LHCN-M2 (cell line): ENCODE results near the gene MALT1. TPM values are rescaled to one million over a fixed set of nuclear protein-coding genes. Genes with fewer than 3 reads are reported as not detected.
"Not testable (repeated sequence)": the region's sequence is repeated elsewhere in the genome, so short reads cannot be mapped to it uniquely, and the experiment has no call there.

Experiments used
- DNase-seq: peaks from one replicate; pipeline ENCODE4 v3.0.0-alpha.2; 2012; ENCODE audit warnings: low read depth
- polyA plus RNA-seq: library from polyadenylated mRNA; unstranded; fragments of >200 nt; gene quantifications from one replicate; pipeline ENCODE4 v1.2.1, GENCODE V29; 2012; ENCODE audit warnings: missing spikeins
- total RNA-seq: library from RNA; depleted of rRNA; stranded (reverse); fragments of >200 nt; gene quantifications from 2 replicates; pipeline ENCODE4 v1.2.3, GENCODE V29; 2014; rRNA removed

MALT1 gene
- total RNA-seq: 19.5 and 20.5 TPM in 2 replicates
- polyA plus RNA-seq: 5.4 TPM

DNA sequence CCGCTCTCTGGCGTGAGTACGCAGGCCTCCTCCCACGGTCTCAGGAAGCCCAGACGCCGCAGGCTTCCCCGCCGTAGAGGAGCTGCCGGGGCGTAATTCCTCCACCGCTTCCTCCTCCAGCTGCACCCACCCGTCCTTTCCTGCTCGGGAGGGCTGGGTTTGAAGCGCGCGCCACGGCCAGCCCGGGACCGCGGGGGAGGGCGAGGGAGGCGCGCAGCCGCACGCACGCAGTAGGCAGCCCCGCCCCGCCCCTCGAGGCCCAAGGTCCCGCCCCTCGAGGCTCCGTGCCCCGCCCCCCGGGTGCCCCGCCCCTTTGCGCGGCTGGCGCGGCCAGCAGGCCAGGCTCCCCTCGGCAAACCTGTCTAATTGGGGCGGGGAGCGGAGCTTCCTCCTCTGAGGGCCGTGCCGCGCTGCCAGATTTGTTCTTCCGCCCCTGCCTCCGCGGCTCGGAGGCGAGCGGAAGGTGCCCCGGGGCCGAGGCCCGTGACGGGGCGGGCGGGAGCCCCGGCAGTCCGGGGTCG, at the start of gene MALT1:
Gene MALT1 (plus strand): TSS at position 355 of the 521 bp plus-strand sequence. CDS start 179 bp downstream, outside the sequence.
- DNase-seq: peak; percentile 87

DNA sequence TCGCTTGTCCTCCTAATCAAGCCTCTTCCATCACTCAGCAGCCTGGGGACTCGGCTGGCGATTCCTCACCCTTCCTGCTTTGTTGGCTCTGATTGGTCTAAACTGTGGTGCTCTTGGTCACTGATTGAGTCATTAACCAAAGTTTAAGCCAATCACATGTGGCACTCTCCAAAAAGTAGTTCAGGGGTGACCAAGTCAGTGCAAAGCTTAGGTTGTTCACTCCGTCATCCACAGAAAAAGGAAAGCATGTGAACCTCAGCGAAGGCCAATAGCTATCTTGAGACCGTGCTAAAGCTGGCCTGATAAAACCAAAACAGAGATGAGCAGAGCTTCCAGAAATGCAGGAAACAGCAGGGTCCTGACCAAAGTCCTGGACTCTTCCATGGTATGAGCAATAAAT, 47.3 kb upstream of the MALT1 start:
- DNase-seq: no peak

- DNase-seq: no peak
Observed at GRCh38 chr18:58625839-58626238, 45.4 kb upstream of the MALT1 start.

DNA sequence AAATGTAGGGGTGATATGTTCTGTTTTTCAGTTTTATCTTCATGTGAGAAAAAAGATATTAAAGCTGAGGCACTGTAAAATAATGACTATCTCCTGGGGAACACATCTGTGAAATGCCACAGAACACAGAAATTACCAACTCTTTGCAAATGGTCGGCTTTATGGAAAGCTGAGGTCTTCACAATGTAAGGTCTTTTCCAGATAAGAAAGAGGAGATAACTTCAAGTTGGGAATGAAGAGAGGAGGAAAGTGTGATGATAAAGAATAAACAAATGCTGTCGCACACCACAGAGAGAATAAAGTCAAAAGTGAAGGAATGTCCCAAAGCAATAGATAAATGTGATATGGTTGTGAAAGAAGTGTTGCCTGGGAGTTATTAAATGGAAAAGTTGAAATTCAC, 41.2 kb upstream of the MALT1 start:
- DNase-seq: no peak

DNA sequence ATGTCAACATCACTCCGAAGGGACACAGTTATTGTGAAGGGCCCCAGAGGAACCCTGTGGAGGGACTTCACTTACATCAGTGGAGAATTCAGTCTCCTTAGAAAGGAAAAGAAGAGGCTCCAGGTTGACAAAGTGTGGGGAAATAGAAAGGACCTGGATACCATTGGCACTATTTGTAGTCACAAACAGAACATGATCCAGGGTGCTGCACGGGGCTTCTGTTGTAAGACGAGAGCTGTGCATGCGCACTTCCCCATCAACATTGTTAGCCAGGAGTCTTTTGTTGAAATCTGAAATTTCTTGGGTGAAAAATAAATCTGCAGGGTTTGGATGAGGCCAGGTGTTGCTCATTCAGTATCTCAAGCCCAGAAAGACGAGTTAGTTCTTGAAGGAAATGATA, 40.0 kb upstream of the MALT1 start:
- no peak for DNase-seq

GRCh38 chr18:58632552-58632951, 38.7 kb upstream of the MALT1 start:
- DNase-seq: no peak

DNA sequence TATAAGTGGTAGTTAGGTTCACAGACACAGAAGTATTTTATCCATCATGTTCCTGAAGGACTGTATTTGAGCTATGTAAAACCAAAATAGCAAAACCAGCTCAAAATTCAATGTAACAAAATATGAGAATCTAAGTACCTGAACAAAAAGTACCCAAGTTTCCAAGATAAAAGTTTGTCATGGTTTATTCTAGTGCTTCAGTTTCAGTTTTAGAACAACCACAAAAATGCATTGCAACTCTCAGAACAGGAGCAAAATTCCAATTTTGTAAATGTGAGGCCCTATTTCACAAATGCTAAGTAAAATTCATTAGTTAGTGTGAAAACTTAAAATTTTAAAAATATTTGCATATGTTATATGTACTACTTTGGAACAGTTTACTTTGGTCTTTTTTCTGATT, 37.4 kb upstream of the MALT1 start:
- no peak for DNase-seq

GRCh38 chr18:58635891-58636290, 35.4 kb upstream of the MALT1 start:
- DNase-seq: peak; percentile 74

DNA sequence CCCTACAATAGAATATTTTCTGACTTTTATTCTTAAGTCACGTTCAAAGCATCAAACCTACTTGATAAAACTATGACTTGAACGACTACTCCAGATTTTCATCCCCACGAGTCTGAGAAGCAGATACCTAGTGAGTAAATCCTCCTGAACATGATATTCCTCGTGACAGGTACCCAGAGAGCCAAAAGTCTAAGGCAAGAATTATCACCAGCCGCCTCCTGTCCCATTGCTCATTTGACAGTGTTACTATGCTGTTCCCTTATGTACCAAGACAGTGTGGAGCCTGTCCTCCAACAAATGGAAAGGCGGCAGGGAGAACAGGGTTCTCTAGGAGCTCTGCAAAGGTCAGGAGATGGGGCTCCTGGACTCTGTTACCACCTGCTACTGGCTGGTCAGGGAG, 34.1 kb upstream of the MALT1 start:
- DNase-seq: no peak

GRCh38 chr18:58637946-58638345, 33.3 kb upstream of the MALT1 start:
- no peak for DNase-seq

- no peak for DNase-seq
Observed at GRCh38 chr18:58638441-58638840, 32.8 kb upstream of the MALT1 start.

GRCh38 chr18:58639237-58639636, 32.0 kb upstream of the MALT1 start:
- no peak for DNase-seq

GRCh38 chr18:58639751-58640427, 31.4 kb upstream of the MALT1 start:
- peak; percentile 71 for DNase-seq

DNA sequence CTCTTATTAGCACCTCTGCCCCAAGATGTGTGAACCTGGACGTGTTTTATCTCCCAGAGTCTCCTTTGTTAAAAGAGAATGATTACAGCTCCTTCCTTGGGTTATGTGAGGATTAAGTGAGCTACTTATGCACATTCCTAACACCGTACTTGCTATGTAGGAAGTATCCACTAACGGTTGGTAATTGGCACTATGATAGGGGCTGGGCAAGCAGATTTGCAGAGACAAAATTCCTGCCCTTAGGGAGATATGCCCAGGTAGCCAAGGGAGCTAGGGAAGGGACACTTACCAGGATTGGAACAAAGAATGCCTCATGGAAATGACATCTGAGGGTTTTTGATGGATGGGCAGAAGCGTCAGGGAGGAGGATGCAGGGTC, 30.8 kb upstream of the MALT1 start:
- DNase-seq: no peak

- DNase-seq: no peak
Observed at GRCh38 chr18:58640891-58641610, 30.2 kb upstream of the MALT1 start.

GRCh38 chr18:58643557-58643956, 27.7 kb upstream of the MALT1 start:
- DNase-seq: not testable (repeated sequence)

DNA sequence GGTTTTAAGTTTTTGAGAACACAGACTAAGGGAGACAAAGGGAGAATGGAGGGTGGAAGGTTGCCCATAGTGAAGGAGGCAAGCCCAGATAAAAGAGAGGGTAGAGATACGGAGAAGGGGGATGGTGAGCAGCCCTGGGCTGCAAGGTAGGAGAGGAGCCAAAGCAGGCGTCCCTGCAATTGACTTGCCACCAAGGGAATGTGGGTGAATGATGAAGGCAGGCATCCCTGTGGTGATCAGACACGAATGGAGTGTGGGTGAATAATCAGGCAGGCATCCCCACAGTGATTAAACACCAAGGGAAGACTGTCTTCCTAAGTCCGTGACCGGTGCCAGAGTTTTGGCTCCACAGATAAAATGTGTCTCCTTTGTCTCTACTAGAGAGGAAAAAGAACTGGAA, 25.9 kb upstream of the MALT1 start:
- DNase-seq: peak; percentile 57

- no peak for DNase-seq
Observed at GRCh38 chr18:58646334-58646862, 24.9 kb upstream of the MALT1 start.

- no peak for DNase-seq
Observed at GRCh38 chr18:58649966-58650816, 21.1 kb upstream of the MALT1 start.

- DNase-seq: not testable (repeated sequence)
Observed at GRCh38 chr18:58650830-58651229, 20.4 kb upstream of the MALT1 start.

DNA sequence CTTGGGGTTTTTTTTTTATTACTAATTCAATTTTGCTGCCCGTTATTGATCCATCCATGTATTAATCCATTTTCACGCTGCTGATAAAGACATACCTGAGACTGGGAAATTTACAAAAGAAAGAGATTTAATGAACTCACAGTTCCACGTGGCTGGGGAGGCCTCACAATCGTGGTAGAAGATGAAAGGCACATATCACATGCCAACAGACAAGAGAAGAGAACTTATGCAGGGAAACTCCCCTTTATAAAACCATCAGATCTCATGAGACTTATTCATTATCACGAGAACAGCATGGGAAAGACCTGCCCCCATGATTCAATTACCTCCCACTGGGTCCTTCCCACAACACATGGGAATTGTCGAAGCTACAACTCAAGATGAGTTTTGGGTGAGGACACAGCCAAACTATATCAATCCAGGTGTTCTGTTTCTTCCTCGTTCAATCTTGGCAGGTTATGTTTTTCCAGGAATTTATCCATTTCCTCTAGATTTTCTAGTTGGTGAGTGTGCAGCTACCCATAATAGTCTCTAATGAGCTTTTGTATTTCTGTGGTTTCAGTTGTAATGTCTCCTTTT, 18.0 kb upstream of the MALT1 start:
- DNase-seq: not testable (repeated sequence)
